D341Med (cell line): Measurements from ENCODE around the gene DGKI.

Source experiments
- DNase-seq: peaks from one replicate; pipeline ENCODE4 v3.0.0; 2012; ENCODE audit warnings: low spot score

The DGKI gene

DNA sequence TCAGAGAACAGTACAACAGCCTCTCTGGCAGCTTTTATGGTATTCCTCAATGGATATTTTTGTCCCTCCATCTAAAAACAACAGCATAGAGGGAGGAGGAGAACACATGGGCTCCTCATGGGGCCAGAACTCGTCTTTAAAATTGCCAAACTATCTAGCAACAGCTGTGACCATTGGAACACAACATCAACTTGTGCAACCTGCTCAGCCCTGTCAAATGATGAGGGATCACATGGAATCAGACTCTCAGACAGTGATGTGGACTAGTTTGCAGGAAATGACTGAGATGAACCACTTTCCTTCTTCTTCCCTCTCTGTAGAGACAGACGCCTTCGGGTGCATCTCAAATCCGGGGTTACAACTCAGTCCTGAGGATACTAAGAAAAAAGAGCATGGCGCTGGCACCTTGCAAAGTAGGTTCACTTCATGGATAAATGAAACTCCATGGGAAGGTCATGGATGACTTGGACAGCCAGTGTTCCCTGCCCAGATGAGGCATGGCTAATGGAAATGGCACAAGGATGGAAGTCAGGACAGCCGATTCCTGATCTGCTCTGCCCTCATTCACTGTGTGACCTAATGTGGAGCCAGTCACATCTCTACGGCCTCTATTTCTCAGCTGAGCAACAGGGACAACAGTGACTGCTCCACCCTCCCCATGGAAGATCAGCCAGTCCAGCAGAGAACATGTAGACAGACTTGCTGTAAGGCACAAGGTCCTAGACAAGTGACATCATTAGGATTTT lies 24.6 kb upstream of the DGKI start:
- DNase-seq, result no peak

DNA sequence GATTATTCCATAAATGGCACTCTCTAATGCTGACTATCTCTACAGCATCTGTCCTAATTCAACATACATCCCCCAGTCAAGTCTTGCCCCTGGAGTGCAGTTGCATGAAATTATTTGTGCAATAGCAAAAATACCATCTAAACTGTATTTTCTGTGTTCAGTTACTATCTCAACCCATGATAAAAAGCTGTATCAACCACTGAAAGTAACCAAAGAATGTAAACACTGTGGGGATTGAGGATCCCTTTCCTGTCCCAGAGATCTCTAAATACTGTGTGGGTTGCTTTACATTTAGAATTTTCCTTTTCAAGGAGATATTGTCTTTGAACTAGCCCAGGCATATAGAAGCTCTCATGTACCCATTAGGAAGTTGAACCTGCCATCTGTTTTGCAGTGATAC lies 23.9 kb upstream of the DGKI start:
- DNase-seq, result no peak

DNA sequence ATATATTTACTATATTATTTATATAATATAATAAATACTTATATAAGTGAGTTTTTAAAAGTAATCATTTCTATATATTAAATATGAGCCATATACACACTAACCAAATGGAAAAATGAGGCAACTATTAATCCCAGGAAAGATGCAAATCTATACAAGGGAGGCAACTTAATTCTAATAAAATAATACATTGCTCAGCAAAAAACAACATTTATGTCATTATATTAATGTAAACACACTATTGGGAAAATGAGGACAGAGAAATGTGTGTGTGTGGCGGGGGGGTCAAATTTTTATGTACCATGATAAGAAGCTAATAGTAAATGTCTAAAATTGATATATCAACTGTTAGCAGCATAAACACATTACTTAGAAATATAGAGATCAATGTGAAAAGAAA lies 23.3 kb upstream of the DGKI start:
- DNase-seq, result no peak

DNA sequence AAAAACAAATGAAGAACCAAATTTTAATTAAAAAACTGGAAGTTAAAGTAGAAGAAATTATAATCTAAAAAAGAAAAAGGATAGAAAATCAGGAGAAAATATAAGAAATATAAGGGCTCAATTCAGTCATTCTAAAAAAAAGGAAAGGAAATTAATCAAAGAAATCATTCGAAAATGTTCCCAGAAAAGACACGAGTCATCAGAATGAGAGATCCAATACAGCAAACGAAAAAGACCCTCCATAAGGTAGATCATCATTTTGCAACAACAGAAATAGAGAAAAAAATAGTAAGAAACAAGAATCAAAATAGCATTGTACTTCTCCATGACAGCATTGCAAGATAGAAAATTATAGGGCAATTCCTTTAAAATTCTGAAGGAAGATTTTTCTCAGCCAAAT lies 22.5 kb upstream of the DGKI start:
- DNase-seq, result no peak

DNA sequence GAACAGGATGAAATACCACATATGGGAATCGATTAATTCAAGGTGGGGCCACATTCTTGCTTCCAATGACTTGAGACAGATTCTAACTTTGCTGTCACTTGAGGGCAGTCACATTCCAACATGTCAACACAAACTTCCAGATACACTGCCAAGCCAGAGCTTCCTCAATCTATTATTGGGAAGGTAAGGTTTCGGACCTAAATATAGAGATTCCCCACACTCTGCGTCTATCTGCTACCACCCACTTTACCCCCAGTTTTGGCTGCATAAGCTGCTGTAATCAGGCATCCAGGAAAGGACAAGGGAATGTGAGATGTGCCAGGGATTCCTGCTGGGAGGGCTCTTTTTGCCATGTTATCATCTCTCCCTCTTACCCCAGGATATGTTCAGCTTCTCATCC lies 20.5 kb upstream of the DGKI start:
- no peak for DNase-seq

DNA sequence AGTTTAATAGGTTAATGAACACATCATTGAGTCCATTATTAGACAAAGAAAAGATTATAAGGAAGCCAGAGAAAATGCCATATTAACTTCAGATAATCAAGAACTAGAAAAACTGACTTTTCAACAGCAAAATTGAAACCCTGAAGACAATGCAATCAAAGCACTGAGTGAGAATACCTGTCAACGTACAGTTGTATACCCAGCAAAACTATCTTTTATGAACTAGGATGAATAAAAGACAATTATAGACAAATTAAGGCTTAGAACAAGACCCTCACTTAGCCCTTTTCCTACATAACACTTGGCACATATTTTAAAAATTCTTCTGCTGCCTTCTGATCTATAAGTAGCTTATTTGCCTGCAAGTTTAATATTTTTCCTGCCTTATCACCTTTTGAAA lies 19.0 kb upstream of the DGKI start:
- DNase-seq, result no peak

DNA sequence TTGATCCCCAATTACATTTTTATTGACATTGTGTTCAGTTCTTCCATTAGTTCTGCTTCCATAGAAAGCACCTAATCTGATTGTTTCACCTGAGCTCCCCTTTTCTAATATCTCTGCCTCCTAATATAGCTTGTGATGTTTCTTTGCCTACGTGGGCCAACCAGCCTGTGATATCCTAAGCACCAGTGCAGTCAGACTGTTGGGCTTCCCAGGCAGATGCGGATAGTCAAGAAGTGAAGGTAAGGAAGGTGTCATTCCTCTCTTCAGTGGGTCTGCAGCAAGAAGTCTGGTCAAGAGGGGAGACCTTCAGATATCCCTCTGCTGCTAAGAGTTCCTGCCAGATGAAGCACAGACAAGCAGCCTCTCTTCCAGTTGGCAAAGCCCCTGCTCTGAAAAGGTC lies 16.2 kb upstream of the DGKI start:
- DNase-seq, result no peak

DNA sequence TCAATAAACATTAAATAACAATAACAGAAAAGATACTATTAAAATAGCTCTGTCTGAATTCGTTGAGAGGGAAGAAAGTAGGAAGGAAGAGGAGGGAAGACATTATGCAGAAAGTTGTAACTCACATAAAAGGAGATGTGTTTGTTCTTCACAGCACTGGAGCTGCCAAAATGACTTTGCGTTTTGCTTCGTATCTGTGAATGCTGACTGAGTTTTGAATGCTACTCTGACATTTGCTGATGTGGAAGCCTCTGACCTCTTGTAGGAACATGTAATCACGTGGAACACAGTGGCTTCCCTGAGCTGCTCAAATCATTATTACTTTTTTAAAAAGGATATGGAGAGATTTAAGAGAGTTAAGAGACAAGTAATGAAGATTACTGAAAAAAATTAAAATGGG lies 15.6 kb upstream of the DGKI start:
- no peak for DNase-seq

DNA sequence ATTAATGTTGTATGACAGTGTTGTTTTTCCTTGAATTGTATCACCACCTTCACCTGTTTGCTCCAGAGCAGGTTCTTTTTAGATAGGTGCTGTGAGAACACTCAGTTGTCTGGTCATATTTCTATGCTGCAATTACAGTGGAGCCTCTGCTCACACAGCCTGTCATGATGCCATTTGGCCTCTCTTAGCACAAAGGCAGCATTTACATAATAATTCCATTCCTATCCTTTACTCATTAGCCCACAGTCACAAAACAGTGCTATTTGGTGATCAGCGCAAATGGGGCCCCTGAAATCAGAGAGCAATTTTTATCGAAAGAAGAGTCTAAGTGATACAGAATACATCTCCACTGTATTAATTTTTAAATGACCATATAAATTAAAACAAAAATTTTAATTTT lies 13.8 kb upstream of the DGKI start:
- DNase-seq, result no peak

DNA sequence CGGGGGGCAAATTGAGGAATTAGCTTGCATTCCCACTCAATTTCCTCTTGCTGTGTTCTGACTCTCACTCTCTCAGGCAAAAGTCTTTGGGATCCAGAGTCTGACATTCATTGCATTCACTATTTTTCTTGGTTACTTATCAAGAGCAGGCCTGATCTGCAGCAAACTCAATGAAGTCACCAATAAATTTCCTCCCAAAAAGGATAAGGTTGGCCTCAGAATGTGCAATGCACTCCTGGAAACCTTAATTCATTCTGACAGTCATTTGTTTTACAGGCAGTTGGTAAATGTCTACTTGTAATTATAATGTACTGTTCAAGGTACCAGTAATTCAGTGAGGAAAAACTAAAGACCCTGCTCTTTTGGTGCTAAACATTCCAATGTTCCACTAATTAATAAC lies 6.3 kb upstream of the DGKI start:
- DNase-seq, result no peak

DNA sequence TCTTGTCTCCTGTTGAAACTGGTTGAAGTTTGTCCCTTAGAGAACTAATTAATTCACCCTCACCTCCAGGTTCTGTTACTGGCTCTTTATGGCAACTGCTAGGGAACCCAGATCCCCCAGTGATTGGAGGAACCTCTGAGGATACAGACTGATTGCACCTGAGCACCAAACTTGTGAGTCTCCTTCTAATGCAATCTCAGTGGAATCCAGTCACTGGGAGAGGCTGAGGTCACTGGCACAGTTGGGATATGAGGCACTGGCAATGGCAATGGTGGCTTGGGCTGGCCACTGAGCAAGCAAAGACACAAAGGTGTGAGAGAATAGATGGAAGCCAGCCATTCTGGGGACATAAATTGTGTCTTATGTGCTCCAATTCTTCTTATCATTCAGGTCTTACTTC lies 5.3 kb upstream of the DGKI start:
- DNase-seq, result no peak

DNA sequence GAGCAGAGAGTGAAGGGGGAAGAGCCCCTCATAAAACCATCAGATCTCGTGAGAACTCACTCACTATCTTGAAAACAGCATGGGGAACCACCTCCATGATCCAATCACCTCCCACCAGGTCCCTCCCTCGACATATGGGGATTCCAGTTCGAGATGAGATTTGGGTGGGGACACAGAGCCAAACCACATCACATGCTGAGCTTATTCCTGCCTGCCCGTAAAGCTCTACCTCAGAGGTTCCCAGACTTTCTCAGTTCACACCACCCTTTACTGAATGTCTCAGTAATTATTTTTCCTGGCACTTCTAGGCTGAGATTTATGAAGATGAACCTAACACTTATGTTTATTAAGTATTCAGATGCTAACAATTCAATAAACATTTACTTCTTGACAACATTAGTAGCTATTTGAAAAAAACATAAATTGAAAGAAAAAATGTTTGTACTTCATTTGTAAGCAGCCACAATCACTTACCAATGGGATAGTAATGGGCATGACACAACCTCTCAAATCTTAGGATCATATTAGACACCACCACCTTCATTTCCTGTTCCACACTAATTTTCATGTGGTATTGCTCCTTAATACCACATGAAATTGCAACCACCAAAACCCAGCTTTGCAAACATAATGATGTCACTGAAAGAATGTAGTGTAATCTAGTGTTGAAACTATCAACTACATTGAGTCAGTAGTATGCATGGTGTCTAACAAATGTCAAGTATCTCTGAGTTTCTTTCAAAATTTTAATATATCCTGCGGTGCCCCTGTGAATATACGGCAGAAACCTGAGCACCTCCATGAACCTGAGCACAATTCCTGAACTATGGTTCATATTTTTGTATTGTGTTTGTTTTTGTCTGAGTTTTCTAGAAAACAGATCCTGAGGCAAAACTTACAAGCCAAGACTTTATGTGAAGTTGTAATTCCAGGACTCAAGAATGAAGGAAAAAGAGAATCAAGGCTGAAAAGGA lies 4.5 kb upstream of the DGKI start:
- DNase-seq, result no peak

DNA sequence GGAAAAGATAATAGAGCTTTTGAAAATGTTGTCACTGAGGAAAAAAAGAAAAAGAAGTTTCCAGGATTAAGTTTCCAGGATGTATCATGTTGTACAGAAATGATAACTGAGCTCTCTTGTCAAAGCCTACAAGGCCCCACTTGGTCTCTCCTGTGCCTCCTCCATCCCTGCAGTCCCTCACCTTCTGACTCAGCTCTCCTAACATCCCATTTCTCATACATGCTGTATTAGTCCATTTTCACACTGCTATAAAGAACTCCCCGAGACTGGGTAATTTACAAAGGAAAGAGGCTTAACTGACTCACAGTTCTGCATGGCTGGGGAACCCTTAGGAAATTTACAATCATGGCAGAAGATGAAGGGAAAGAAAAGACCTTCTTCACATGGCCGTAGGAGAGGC lies 3.8 kb upstream of the DGKI start:
- DNase-seq, result no peak

DNA sequence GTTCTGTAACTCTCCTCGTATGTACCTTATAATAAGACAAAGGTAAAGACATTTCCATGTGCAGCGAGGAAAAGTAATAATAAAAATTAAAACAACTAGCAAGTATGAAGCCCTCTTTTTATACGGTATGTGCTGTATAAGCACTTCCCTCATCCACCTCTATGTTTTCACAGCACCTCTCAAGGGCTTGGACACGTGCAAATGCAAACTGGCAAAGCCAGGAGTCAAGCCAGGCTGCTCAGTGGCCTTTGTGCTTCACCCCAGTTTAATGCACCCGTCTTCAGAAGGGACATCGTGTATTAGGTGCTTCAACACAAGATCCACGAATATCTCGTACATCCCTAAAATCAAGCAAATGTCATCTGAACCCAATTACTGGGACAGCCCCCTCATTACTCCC lies 1.3 kb upstream of the DGKI start:
- no peak for DNase-seq

DNA sequence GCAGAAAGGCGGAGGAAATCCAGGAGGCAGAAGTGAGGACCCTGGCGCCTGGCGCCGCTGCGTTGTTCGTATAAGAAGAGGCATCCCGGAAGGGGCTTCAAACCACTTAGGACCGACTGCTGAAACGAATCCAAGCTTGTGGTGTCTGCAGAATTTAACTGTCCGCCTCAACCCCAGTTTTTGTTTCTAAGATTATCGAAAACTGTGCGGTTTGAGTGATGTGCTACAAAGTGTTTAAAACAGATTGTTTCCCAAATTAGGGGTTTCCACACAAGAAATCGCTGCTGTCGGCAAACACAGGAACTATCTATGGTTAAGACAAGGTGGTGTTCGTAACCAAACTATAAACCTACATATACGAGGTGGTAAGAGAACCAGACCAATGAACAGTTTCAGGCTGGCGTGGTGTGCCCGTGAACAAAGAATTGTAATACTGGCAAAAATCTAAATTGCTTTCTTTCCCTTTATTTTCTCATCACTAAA lies 835 bp upstream of the DGKI start:
- no peak for DNase-seq

DNA sequence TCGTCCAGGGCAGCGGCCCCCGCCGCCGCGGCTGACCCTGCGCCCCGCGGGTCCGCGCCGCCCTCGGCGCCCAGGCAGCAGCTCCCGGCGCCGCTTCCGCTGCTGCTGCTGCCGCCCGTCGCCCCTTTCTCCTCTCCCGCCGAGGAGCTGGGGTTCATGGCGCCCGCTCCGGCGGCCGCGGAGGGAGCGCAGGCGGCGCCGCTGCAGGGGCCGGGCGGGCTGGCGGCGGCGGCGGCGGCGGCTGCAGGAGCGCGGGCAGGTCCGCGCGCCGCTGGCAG lies 286 bp downstream of the DGKI start:
- DNase-seq, result peak; percentile 76

DNA sequence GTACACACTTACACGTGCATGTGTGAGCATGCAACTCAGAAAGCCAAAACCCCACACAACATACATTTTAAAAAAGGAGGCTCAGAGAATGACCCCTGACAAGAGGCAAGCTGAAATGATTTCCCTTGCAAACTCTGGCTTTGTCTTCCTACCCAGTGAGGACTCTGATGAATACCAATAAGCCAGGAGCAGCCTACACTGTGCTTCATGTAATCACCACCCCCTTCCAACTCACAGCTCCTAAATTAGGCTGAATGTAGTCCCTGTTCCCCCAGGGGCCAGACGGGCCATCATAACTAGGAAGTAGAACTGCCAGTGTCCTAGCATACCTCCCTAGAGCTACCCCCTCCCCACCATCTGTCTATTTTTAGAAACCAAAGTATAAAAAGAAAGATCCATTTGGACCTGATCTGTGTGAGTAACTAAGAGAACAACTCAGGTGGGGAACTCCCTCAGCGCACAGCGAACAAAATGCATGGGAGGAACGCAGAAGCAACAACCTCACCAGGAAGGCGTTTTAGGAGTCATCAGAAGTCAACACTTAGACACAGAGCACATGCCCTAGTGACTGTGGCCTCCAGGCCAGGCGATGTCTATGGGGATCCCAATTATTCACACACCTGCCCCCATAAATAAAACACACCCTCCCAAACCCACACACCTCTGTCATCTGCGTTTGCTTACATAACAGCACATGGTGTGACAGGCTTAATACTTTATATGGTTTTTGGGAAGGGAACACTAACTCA lies 1.9 kb downstream of the DGKI start:
- no peak for DNase-seq

DNA sequence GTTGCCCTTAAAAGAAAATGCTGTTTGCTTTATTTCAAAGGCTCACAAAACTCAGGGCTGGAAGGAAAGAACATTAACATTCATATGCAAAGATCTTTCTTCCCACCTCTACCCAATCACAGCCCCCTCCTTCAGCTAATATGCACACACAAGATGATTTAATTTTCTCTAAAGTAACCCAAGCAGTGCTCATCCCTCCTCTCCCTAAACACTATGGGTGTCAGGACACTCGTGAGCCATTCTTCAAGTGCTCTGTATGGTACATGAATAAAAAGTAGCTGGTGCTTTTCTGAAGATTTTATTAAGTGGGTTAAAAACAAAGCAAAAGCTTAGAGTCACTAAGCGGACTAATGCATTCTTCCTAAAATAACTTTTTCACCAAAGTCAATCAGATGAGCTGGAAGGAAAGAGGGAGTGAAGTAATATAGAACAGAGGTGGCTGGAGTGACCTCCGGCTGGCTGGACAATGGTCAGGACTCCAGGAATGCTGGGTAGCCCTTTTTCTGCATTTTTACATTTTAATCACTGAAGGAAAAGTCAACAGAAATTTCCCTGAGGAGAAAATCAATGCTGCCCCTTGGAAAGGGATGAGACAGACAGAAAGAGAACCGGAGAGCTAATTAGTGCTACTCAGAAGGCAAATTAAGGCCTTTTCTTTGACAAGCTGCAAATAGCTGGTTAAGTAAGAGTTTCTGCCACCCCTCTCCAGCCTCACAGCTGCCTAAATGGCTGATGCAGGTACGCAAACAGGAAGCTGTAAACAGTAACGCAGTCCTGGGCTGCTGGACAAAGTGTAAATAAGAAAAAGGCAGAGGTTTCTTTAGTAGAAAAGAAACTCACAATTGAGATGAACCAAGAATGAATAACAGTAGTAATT lies 6.6 kb downstream of the DGKI start:
- DNase-seq, result no peak

DNA sequence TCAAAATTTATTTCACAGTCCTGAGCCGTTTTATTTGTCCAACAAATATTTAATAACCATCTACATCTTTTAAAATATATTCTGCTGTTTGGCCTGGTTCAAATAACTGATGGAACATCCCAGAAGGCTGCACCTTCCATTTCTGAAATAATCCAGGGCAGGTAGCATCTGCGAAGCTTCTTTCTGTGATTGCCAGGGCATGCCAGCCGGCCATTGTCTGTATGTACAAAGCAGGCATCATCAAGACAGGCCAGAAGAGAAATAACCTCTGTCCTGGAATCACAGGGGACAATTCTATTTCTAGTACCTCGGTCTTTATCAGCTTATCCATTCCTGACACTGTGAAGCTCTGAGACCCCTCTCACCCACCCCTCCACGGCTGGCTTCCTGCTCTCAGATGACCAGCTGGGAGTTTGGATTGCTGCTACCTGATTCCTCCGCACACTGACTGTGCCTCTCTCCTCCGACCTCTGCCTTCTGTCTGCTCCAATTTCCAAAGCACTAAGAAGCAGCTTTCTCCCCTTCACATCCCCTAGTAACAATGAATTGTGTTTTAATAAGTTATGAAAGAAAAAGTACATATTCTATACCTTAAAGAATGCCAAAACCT lies 8.0 kb downstream of the DGKI start:
- no peak for DNase-seq

DNA sequence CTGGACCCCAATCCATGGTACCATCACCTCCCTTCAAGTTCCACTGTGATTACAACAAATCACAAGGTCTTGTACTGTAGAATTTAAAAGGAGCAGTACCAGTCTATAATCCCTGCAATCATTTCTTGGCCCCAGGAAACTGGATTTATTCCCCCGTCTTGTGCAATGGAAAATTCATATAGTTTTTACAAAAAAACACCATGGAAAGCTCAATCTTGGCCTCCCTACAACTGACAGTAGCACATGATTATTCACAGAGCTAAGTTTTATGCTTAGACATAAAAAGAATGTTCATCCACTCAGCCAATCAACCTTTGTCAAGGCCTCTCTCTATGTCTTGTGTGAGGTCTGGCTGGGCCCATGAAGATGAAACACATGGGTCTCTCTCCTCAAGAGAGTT lies 10.2 kb downstream of the DGKI start:
- DNase-seq, result no peak

DNA sequence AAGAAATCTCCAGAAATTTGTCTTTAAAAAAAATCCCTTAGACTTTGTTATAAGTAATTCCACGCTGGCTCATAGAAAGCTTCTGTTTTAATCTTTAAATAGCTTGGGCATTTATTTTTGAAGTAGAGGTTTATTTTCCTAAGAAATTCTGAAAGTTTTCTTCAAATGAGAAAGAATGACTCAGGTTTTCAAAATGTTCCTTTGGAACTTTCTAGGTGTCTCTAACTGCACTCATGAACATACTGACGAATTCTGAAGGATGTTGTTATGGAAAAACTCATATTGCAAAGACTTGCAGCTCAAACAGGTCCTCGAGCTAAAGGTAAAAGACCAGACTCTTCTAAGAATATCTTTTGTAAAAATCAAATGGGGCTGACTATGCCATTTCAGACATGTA lies 10.7 kb downstream of the DGKI start:
- DNase-seq, result no peak
